ENCODE results near the gene S1PR3.

Gene S1PR3

GRCh38 chr9:88976890-88977257 is 14.4 kb upstream of the S1PR3 start:
- TF ChIP-seq CTCF (IDR thresholded peaks at IDR 0.05; ENCODE audit: low read depth, low read length, missing control alignments) = no peak
- Histone ChIP-seq H3K36me3 (replicated peaks) (no peaks in the 10 kb centered on the region), H3K27ac (no peak overlapping the region), H3K27me3 (replicated peaks) (no peaks in the 10 kb centered on the region), H3K4me3 (ENCODE audit: low read depth, low read length) (no peak overlapping the region)
- in situ Hi-C loops (cut with HindIII; ENCODE audit: low pct_ligation_motif_present, low sequenced_read_pairs) = no loop called here
- no peak for DNase-seq

- H3K27ac ChIP-seq = no peak overlapping the region
- in situ Hi-C loops (cut with HindIII; ENCODE audit: low pct_ligation_motif_present, low sequenced_read_pairs) = no loop called here
- H3K36me3 ChIP-seq (replicated peaks) = no peaks in the 10 kb centered on the region
- no peaks in the 10 kb centered on the region for H3K27me3 ChIP-seq (replicated peaks)
- no peak for TF ChIP-seq CTCF (IDR thresholded peaks at IDR 0.05; ENCODE audit: low read depth, low read length, missing control alignments)
- no peak overlapping the region for H3K4me3 ChIP-seq (ENCODE audit: low read depth, low read length)
- DNase-seq = no peak
Measured at GRCh38 chr9:88978034-88978433, 13.2 kb upstream of the S1PR3 start.

- H3K27ac ChIP-seq = no peak overlapping the region
- no peak for DNase-seq
- TF ChIP-seq CTCF (IDR thresholded peaks at IDR 0.05; ENCODE audit: low read depth, low read length, missing control alignments) = no peak
- H3K4me3 ChIP-seq (ENCODE audit: low read depth, low read length) = no peak overlapping the region
- H3K27me3 ChIP-seq (replicated peaks) = no peaks in the 10 kb centered on the region
- H3K36me3 ChIP-seq (replicated peaks) = no peaks in the 10 kb centered on the region
- in situ Hi-C loops (cut with HindIII; ENCODE audit: low pct_ligation_motif_present, low sequenced_read_pairs) = no loop called here
Measured at GRCh38 chr9:88979021-88979420, 12.2 kb upstream of the S1PR3 start.

GRCh38 chr9:88979791-88980190 is 11.5 kb upstream of the S1PR3 start:
- in situ Hi-C loops (cut with HindIII; ENCODE audit: low pct_ligation_motif_present, low sequenced_read_pairs) = no loop called here

GRCh38 chr9:88980740-88981203 is 10.5 kb upstream of the S1PR3 start:
- Histone ChIP-seq H3K4me3 (ENCODE audit: low read depth, low read length) (no peak overlapping the region), H3K27me3 (replicated peaks) (no peaks in the 10 kb centered on the region), H3K36me3 (replicated peaks) (no peaks in the 10 kb centered on the region), H3K27ac (no peak overlapping the region)
- in situ Hi-C loops (cut with HindIII; ENCODE audit: low pct_ligation_motif_present, low sequenced_read_pairs) = no loop called here
- no peak for DNase-seq
- TF ChIP-seq CTCF (IDR thresholded peaks at IDR 0.05; ENCODE audit: low read depth, low read length, missing control alignments) = no peak

More at GRCh38 chr9:88979791-88980190, 11.5 kb upstream of the S1PR3 start:
- Histone ChIP-seq H3K27me3 (replicated peaks) (no peaks in the 10 kb centered on the region), H3K36me3 (replicated peaks) (no peaks in the 10 kb centered on the region), H3K27ac (no peak overlapping the region), H3K4me3 (ENCODE audit: low read depth, low read length) (no peak overlapping the region)
- TF ChIP-seq CTCF (IDR thresholded peaks at IDR 0.05; ENCODE audit: low read depth, low read length, missing control alignments) = no peak
- DNase-seq = no peak

GRCh38 chr9:88983865-88984542 is 7.3 kb upstream of the S1PR3 start:
- in situ Hi-C loops (cut with HindIII; ENCODE audit: low pct_ligation_motif_present, low sequenced_read_pairs) = no loop called here
- no peak for DNase-seq
- Histone ChIP-seq H3K4me3 (ENCODE audit: low read depth, low read length) (no peak overlapping the region), H3K36me3 (replicated peaks) (no peaks in the 10 kb centered on the region), H3K27me3 (replicated peaks) (no peaks in the 10 kb centered on the region), H3K27ac (no peak overlapping the region)
- TF ChIP-seq CTCF (IDR thresholded peaks at IDR 0.05; ENCODE audit: low read depth, low read length, missing control alignments) = no peak
